B cell (primary cell): Measurements from ENCODE around the gene NNT. TPM values are rescaled to one million over a fixed set of nuclear protein-coding genes. Genes with fewer than 3 reads are reported as not detected.
"Not testable (repeated sequence)": the region's sequence is repeated elsewhere in the genome, so short reads cannot be mapped to it uniquely, and the experiment has no call there.

ENCODE experiments used
- ATAC-seq: fragments of 200-7000 bp; cut with Tn5 transposase; one replicate; pipeline ENCODE4 v1.10.0; 2021; ENCODE audit warnings: low read depth, mild to moderate bottlenecking, moderate number of reproducible peaks, moderate library complexity
- CTCF ChIA-PET: fragments of 350-600 bp; sonication (Branson Sonifier 250); formaldehyde crosslinking; loops from one replicate; lab custom pipeline; 2021; ENCODE audit warnings: antibody characterized with exemption, inconsistent platforms; lab: Charles Lee
- POLR2A ChIA-PET: fragments of 350-600 bp; sonication (Branson Sonifier 250); formaldehyde crosslinking; loops from one replicate; lab custom pipeline; 2021; ENCODE audit warnings: antibody characterized with exemption; lab: Charles Lee
- DNase-seq: peaks from one replicate; pipeline ENCODE4 v3.0.0; 2013
- H2AFZ ChIP-seq: 2 replicates; pipeline ENCODE4 v1.6.1; 2012; ENCODE audit warnings: mild to moderate bottlenecking, low read depth, low read length; ENCODE audit not compliant: insufficient read depth, poor library complexity, severe bottlenecking
- H3K27ac ChIP-seq, 2 donors: 1 replicate in 1 of 2; 2 replicates in 1 of 2; pipeline ENCODE4 v1.5.1; 2012 to 2013; ENCODE audit warnings: low read length in 2 of 2, mild to moderate bottlenecking in 2 of 2, moderate library complexity in 1 of 2
- H3K27me3 ChIP-seq, 4 experiments: fragments of 200-600 bp in 1 of 4; sonication (generic) in 1 of 4; replicated peaks in 1 of 4; 1 replicate in 2 of 4; 2 replicates in 2 of 4; pipeline versions ENCODE4 v1.6.1 to v1.7.0; 2013 to 2016; ENCODE audit warnings: low read length in 3 of 4, mild to moderate bottlenecking in 2 of 4, mixed read lengths in 1 of 4, moderate library complexity in 1 of 4; ENCODE audit not compliant: insufficient read depth in 4 of 4, control insufficient read depth in 3 of 4; ENCODE audit errors: control extremely low read depth in 1 of 4
- H3K36me3 ChIP-seq, 2 experiments: replicated peaks in 1 of 2; 1 replicate in 1 of 2; 2 replicates in 1 of 2; pipeline versions ENCODE4 v1.6.1 to v1.7.1; 2013; ENCODE audit warnings: low read length in 1 of 2; ENCODE audit not compliant: insufficient read depth in 2 of 2, control insufficient read depth in 1 of 2; ENCODE audit errors: control extremely low read depth in 1 of 2, extremely low read depth in 1 of 2
- H3K4me1 ChIP-seq, 2 donors: fragments of 200-600 bp in 1 of 2; sonication (generic) in 1 of 2; 1 replicate in 1 of 2; 2 replicates in 1 of 2; pipeline versions ENCODE4 v1.5.1 to v1.6.1; 2013 to 2017; ENCODE audit warnings: low read length in 2 of 2; ENCODE audit not compliant: control insufficient read depth in 2 of 2, insufficient read depth in 2 of 2
- H3K4me2 ChIP-seq: replicated peaks from 2 replicates; pipeline ENCODE3; 2012; ENCODE audit warnings: mild to moderate bottlenecking, low read depth, low read length; ENCODE audit not compliant: poor library complexity, severe bottlenecking
- H3K4me3 ChIP-seq, 5 experiments: fragments of 200-600 bp in 1 of 5; sonication (generic) in 1 of 5; 1 replicate in 3 of 5; 2 replicates in 2 of 5; pipeline versions ENCODE4 v1.5.1 to v1.7.0; 2011 to 2016; ENCODE audit warnings: low read length in 4 of 5, mild to moderate bottlenecking in 4 of 5, low read depth in 2 of 5, control low read depth in 1 of 5, moderate library complexity in 1 of 5; ENCODE audit not compliant: insufficient read depth in 1 of 5; ENCODE audit errors: control extremely low read depth in 1 of 5, extremely low read depth in 1 of 5
- H3K79me2 ChIP-seq: fragments of 200-600 bp; sonication (generic); one replicate; pipeline ENCODE4 v1.6.0; 2016; ENCODE audit warnings: low read length; ENCODE audit not compliant: control insufficient read depth, insufficient read depth
- H3K9ac ChIP-seq: fragments of 200-600 bp; sonication (generic); 2 replicates; pipeline ENCODE4 v1.6.1; 2017; ENCODE audit warnings: mild to moderate bottlenecking, low read length, moderate library complexity
- H3K9me3 ChIP-seq, 3 donors: one replicate each; pipeline versions ENCODE4 v1.6.1 to v1.7.1; 2013; ENCODE audit warnings: low read length in 2 of 3; ENCODE audit not compliant: control insufficient read depth in 2 of 3, insufficient read depth in 1 of 3; ENCODE audit errors: control extremely low read depth in 1 of 3
- H4K20me1 ChIP-seq: 2 replicates; pipeline ENCODE4 v1.6.0; 2012; ENCODE audit warnings: mild to moderate bottlenecking, low read length; ENCODE audit not compliant: insufficient read depth, control insufficient read depth, poor library complexity, severe bottlenecking
- H3K27ac Mint-ChIP-seq: one replicate; pipeline ENCODE4 v1.8.0; 2021; ENCODE audit warnings: mixed read lengths
- H3K27me3 Mint-ChIP-seq: one replicate; pipeline ENCODE4 v1.8.0; 2021; ENCODE audit warnings: mixed read lengths
- H3K4me1 Mint-ChIP-seq: one replicate; pipeline ENCODE4 v1.8.0; 2021; ENCODE audit warnings: mixed read lengths
- H3K4me3 Mint-ChIP-seq: one replicate; pipeline ENCODE4 v1.8.0; 2021; ENCODE audit warnings: mixed read lengths
- H3K9me3 Mint-ChIP-seq: one replicate; pipeline ENCODE4 v1.8.0; 2022; ENCODE audit warnings: mixed read lengths; ENCODE audit not compliant: insufficient read depth
- CTCF ChIP-seq: fragments of 200-600 bp; IDR thresholded peaks from one replicate; pipeline ENCODE4 v1.8.0; 2022; ENCODE audit warnings: antibody characterized with exemption, mild to moderate bottlenecking
- EZH2 ChIP-seq: IDR thresholded peaks from 2 replicates; pipeline ENCODE4 v1.6.1; 2012; ENCODE audit warnings: borderline replicate concordance, low read depth, mild to moderate bottlenecking, moderate library complexity, low read length; ENCODE audit not compliant: insufficient read depth, poor library complexity, severe bottlenecking
- WGBS: methylation state at CpG from one replicate; pipeline ENCODE4 v1.1.5; 2013; ENCODE audit warnings: missing lambda C conversion rate; ENCODE audit not compliant: insufficient coverage; 5-methylcytosine and 5-hydroxymethylcytosine counted together
- intact Hi-C: fragments of 100-400 bp; cut with micrococcal nuclease; formaldehyde crosslinking; loops from one replicate; pipeline ENCODE4 v1.10.0; 2022
- polyA plus RNA-seq: library from polyadenylated mRNA; depleted of rRNA; stranded (reverse); fragments of >200 nt; gene quantifications from 2 replicates; pipeline ENCODE4 v1.2.3, GENCODE V29; 2012
- total RNA-seq, 2 donors: library from RNA; stranded (reverse); fragments of 120-200 nt in 1 of 2; gene quantifications; 1 replicate in 1 of 2; 2 replicates in 1 of 2; pipeline versions ENCODE4 v1.2.3 to v1.2.4, GENCODE V29; 2013 to 2022

Gene NNT
- total and polyA plus RNA-seq, 2 donors (not counting 1 experiment from before 2014, with no cell fraction given) = 17.8 to 61.1 TPM

GRCh38 chr5:43730832-43731342 is 127.9 kb downstream of the NNT start:
- no peaks in the 10 kb centered on the region for H3K27me3 ChIP-seq
- H4K20me1 ChIP-seq = no peaks in the 10 kb centered on the region
- H3K4me2 ChIP-seq = no peak overlapping the region
- H3K9me3 ChIP-seq = peaks cover 0 to 3% (median 2%) of the 10 kb centered on the region in 3 donors
- H3K4me1 Mint-ChIP-seq = no peaks in the 10 kb centered on the region
- no peak for TF ChIP-seq EZH2
- no peak for TF ChIP-seq CTCF
- H3K36me3 ChIP-seq = no peaks in the 10 kb centered on the region
- intact Hi-C loops = no loop called here
- no peak overlapping the region for H3K4me3 Mint-ChIP-seq
- no CpG with 5 or more reads among the region's 2 CpGs for WGBS
- POLR2A ChIA-PET = no interaction called here
- no peak overlapping the region for H3K27ac Mint-ChIP-seq
- no peak overlapping the region for H3K27ac ChIP-seq
- no peak overlapping the region for H3K9ac ChIP-seq
- DNase-seq = no peak
- H3K79me2 ChIP-seq = no peaks in the 10 kb centered on the region
- CTCF ChIA-PET = interaction anchor here (0.7 to 2.0 kb wide), 3 partner anchors 14 to 1043 kb away, joined by 3 to 6 read pairs (median 5); no protein-coding TSS in a partner anchor
- ATAC-seq = no peak
- peaks cover 3% of the 10 kb centered on the region for H3K27me3 Mint-ChIP-seq
- no peak overlapping the region for H3K4me3 ChIP-seq
- no peak overlapping the region for H2AFZ ChIP-seq
- H3K4me1 ChIP-seq = no peaks in the 10 kb centered on the region
- peaks cover 2% of the 10 kb centered on the region for H3K9me3 Mint-ChIP-seq

- Mint-ChIP-seq H3K9me3 (peaks cover 2% of the 10 kb centered on the region), H3K27ac (no peak overlapping the region), H3K4me3 (no peak overlapping the region), H3K27me3 (peaks cover 3% of the 10 kb centered on the region), H3K4me1 (no peaks in the 10 kb centered on the region)
- ATAC-seq (no peak), DNase-seq (no peak)
- Histone ChIP-seq H3K36me3 (no peaks in the 10 kb centered on the region), H2AFZ (no peak overlapping the region), H3K4me1 (no peaks in the 10 kb centered on the region), H3K4me2 (no peak overlapping the region), H3K4me3 (no peak overlapping the region), H4K20me1 (no peaks in the 10 kb centered on the region), H3K9ac (no peak overlapping the region), H3K27me3 (no peaks in the 10 kb centered on the region), H3K9me3 (peaks cover 0 to 3% (median 2%) of the 10 kb centered on the region in 3 donors), H3K27ac (no peak overlapping the region), H3K79me2 (no peaks in the 10 kb centered on the region)
- no CpG with 5 or more reads among the region's 1 CpG for WGBS
- ChIA-PET CTCF (interaction anchor here (0.8 to 2.0 kb wide), 2 partner anchors 15 to 1042 kb away, joined by 5 to 6 read pairs; no protein-coding TSS in a partner anchor), POLR2A (no interaction called here)
- intact Hi-C loops = no loop called here
- TF ChIP-seq CTCF = no peak
These were observed 128.6 kb downstream of the NNT start for GRCh38 chr5:43731573-43731972.

- ATAC-seq, H2AFZ ChIP-seq, H3K27me3 ChIP-seq, H3K9ac ChIP-seq, H4K20me1 ChIP-seq, CTCF ChIA-PET, H3K27ac Mint-ChIP-seq, H3K4me1 ChIP-seq, intact Hi-C loops, H3K4me3 ChIP-seq, H3K4me3 Mint-ChIP-seq, H3K36me3 ChIP-seq, H3K4me1 Mint-ChIP-seq, H3K9me3 Mint-ChIP-seq, H3K4me2 ChIP-seq, H3K27me3 Mint-ChIP-seq, DNase-seq, H3K27ac ChIP-seq, POLR2A ChIA-PET, H3K79me2 ChIP-seq: not testable (repeated sequence)
- WGBS = 94% methylated on average over 24 of the region's 32 CpGs
- peaks cover 0 to 11% (median 0%) of the 10 kb centered on the region in 3 donors for H3K9me3 ChIP-seq
These were observed 143.1 kb downstream of the NNT start for GRCh38 chr5:43745923-43746548.
